Mesendoderm (in vitro differentiated cells): ENCODE data around the gene POLR1C.

Experiments
- DNase-seq: peaks from one replicate; pipeline ENCODE4 v3.0.0; 2013
- H2AK5ac ChIP-seq: 2 replicates; pipeline ENCODE4 v1.6.1; 2013; ENCODE audit warnings: low read length, inconsistent platforms
- H2BK120ac ChIP-seq: 2 replicates; pipeline ENCODE4 v1.6.1; 2013; ENCODE audit warnings: low read depth, mild to moderate bottlenecking, low read length, moderate library complexity, mixed read lengths
- H2BK15ac ChIP-seq: replicated peaks from 2 replicates; pipeline ENCODE4 v1.6.1; 2013; ENCODE audit warnings: low read depth, mild to moderate bottlenecking, moderate library complexity
- H2BK5ac ChIP-seq: 2 replicates; pipeline ENCODE4 v1.6.1; 2013; ENCODE audit warnings: low read length, inconsistent platforms
- H3K18ac ChIP-seq: 2 replicates; pipeline ENCODE4 v1.6.1; 2013; ENCODE audit warnings: mild to moderate bottlenecking, low read length, mixed read lengths
- H3K23ac ChIP-seq: one replicate; pipeline ENCODE4 v1.6.1; 2013; ENCODE audit warnings: low read length
- H3K27ac ChIP-seq: 2 replicates; pipeline ENCODE4 v1.5.1; 2013; ENCODE audit warnings: low read depth, mild to moderate bottlenecking, inconsistent platforms, low read length, moderate library complexity
- H3K27me3 ChIP-seq: 2 replicates; pipeline ENCODE4 v1.6.1; 2013; ENCODE audit warnings: low read length, control low read depth, mild to moderate bottlenecking, inconsistent platforms; ENCODE audit not compliant: insufficient read depth, poor library complexity
- H3K36me3 ChIP-seq: 2 replicates; pipeline ENCODE4 v1.6.1; 2013; ENCODE audit warnings: low read length, inconsistent platforms; ENCODE audit not compliant: control insufficient read depth, insufficient read depth
- H3K4ac ChIP-seq: one replicate; pipeline ENCODE4 v1.6.1; 2013; ENCODE audit warnings: low read depth, mild to moderate bottlenecking, low read length, moderate library complexity
- H3K4me1 ChIP-seq: 2 replicates; pipeline ENCODE4 v1.6.1; 2013; ENCODE audit warnings: low read depth, low read length, inconsistent platforms; ENCODE audit not compliant: control insufficient read depth
- H3K4me2 ChIP-seq: 2 replicates; pipeline ENCODE4 v1.6.1; 2013; ENCODE audit warnings: low read length
- H3K4me3 ChIP-seq: 2 replicates; pipeline ENCODE4 v1.5.1; 2013; ENCODE audit warnings: mild to moderate bottlenecking, low read length
- H3K56ac ChIP-seq: one replicate; pipeline ENCODE4 v1.6.1; 2013; ENCODE audit warnings: low read length
- H3K79me1 ChIP-seq: 2 replicates; pipeline ENCODE4 v1.6.1; 2013; ENCODE audit warnings: low read length, inconsistent platforms
- H3K79me2 ChIP-seq: 2 replicates; pipeline ENCODE4 v1.6.1; 2013; ENCODE audit warnings: mild to moderate bottlenecking, low read length; ENCODE audit not compliant: control insufficient read depth, insufficient read depth
- H3K9ac ChIP-seq: 2 replicates; pipeline ENCODE4 v1.6.1; 2013; ENCODE audit warnings: low read length, inconsistent platforms
- H4K5ac ChIP-seq: one replicate; pipeline ENCODE4 v1.6.1; 2013; ENCODE audit warnings: low read length
- H4K8ac ChIP-seq: one replicate; pipeline ENCODE4 v1.6.1; 2013; ENCODE audit warnings: low read depth, mild to moderate bottlenecking, control low read depth, low read length, moderate library complexity
- WGBS: extraction: QIAGEN DNeasy Blood & Tissue Kit; methylation state at CpG from one replicate; pipeline ENCODE4 v1.1.7; 2013; ENCODE audit warnings: low lambda C conversion rate, missing lambda C conversion rate; ENCODE audit not compliant: insufficient coverage; ENCODE audit errors: extremely low coverage; 5-methylcytosine and 5-hydroxymethylcytosine counted together

Gene POLR1C

GRCh38 chr6:43490523-43490939 lies 26.4 kb upstream of the POLR1C start:
- H2BK5ac ChIP-seq, result no peak overlapping the region
- no peak overlapping the region for H3K23ac ChIP-seq
- H2BK15ac ChIP-seq, result no peak overlapping the region
- no peak overlapping the region for H3K4ac ChIP-seq
- H3K79me2 ChIP-seq, result peaks cover 24% of the 10 kb centered on the region
- no peak overlapping the region for H2AK5ac ChIP-seq
- DNase-seq, result no peak
- H3K4me3 ChIP-seq, result no peak overlapping the region
- no peak overlapping the region for H3K27ac ChIP-seq
- H3K27me3 ChIP-seq, result no peaks in the 10 kb centered on the region
- peaks cover 35% of the 10 kb centered on the region for H3K79me1 ChIP-seq
- H3K36me3 ChIP-seq, result peaks cover under 1% of the 10 kb centered on the region
- H3K4me1 ChIP-seq, result no peaks in the 10 kb centered on the region
- no peak overlapping the region for H4K8ac ChIP-seq
- no CpG with 5 or more reads among the region's 6 CpGs for WGBS
- no peak overlapping the region for H2BK120ac ChIP-seq
- no peak overlapping the region for H3K18ac ChIP-seq
- no peak overlapping the region for H3K9ac ChIP-seq
- H3K4me2 ChIP-seq, result no peak overlapping the region
- H3K56ac ChIP-seq, result no peak overlapping the region
- no peak overlapping the region for H4K5ac ChIP-seq

GRCh38 chr6:43491750-43492661 lies 24.9 kb upstream of the POLR1C start:
- H3K27ac ChIP-seq, result no peak overlapping the region
- no peak overlapping the region for H4K5ac ChIP-seq
- no peak overlapping the region for H2AK5ac ChIP-seq
- no CpG with 5 or more reads among the region's 10 CpGs for WGBS
- peaks cover 2% of the 10 kb centered on the region for H3K4me1 ChIP-seq
- no peak overlapping the region for H3K23ac ChIP-seq
- H3K4ac ChIP-seq, result no peak overlapping the region
- H3K27me3 ChIP-seq, result no peaks in the 10 kb centered on the region
- H3K79me1 ChIP-seq, result peaks cover 31% of the 10 kb centered on the region
- no peak overlapping the region for H3K4me3 ChIP-seq
- H2BK120ac ChIP-seq, result no peak overlapping the region
- no peaks in the 10 kb centered on the region for H3K36me3 ChIP-seq
- no peak for DNase-seq
- H2BK5ac ChIP-seq, result no peak overlapping the region
- H3K56ac ChIP-seq, result no peak overlapping the region
- H3K79me2 ChIP-seq, result peaks cover 21% of the 10 kb centered on the region
- H2BK15ac ChIP-seq, result no peak overlapping the region
- H4K8ac ChIP-seq, result no peak overlapping the region
- H3K9ac ChIP-seq, result no peak overlapping the region
- H3K18ac ChIP-seq, result no peak overlapping the region
- no peak overlapping the region for H3K4me2 ChIP-seq

- H3K36me3 ChIP-seq, result no peaks in the 10 kb centered on the region
- no peak for DNase-seq
- H2AK5ac ChIP-seq, result no peak overlapping the region
- H3K79me1 ChIP-seq, result peaks cover 31% of the 10 kb centered on the region
- peaks cover 7% of the 10 kb centered on the region for H3K4me1 ChIP-seq
- no peak overlapping the region for H3K4me2 ChIP-seq
- H3K9ac ChIP-seq, result no peak overlapping the region
- no peak overlapping the region for H4K5ac ChIP-seq
- no peak overlapping the region for H3K23ac ChIP-seq
- H2BK5ac ChIP-seq, result no peak overlapping the region
- H4K8ac ChIP-seq, result no peak overlapping the region
- H3K4ac ChIP-seq, result no peak overlapping the region
- no peak overlapping the region for H2BK15ac ChIP-seq
- no peak overlapping the region for H3K27ac ChIP-seq
- H3K4me3 ChIP-seq, result no peak overlapping the region
- no CpG with 5 or more reads among the region's 3 CpGs for WGBS
- H2BK120ac ChIP-seq, result no peak overlapping the region
- no peaks in the 10 kb centered on the region for H3K27me3 ChIP-seq
- no peak overlapping the region for H3K56ac ChIP-seq
- no peak overlapping the region for H3K18ac ChIP-seq
- peaks cover 19% of the 10 kb centered on the region for H3K79me2 ChIP-seq
These were observed 24.2 kb upstream of the POLR1C start for GRCh38 chr6:43492673-43493072.

GRCh38 chr6:43493230-43493629 lies 23.7 kb upstream of the POLR1C start:
- Histone ChIP-seq H2BK5ac (no peak overlapping the region), H4K5ac (no peak overlapping the region), H2BK120ac (no peak overlapping the region), H3K4me2 (no peak overlapping the region), H3K4ac (no peak overlapping the region), H3K9ac (no peak overlapping the region), H3K79me2 (peaks cover 19% of the 10 kb centered on the region), H2AK5ac (no peak overlapping the region), H3K27ac (no peak overlapping the region), H3K79me1 (peaks cover 31% of the 10 kb centered on the region), H4K8ac (no peak overlapping the region), H3K18ac (no peak overlapping the region), H3K56ac (no peak overlapping the region), H3K36me3 (no peaks in the 10 kb centered on the region), H3K4me1 (peaks cover 7% of the 10 kb centered on the region), H3K4me3 (no peak overlapping the region), H3K23ac (no peak overlapping the region), H2BK15ac (no peak overlapping the region), H3K27me3 (no peaks in the 10 kb centered on the region)
- DNase-seq, result no peak
- no CpG with 5 or more reads among the region's 2 CpGs for WGBS

GRCh38 chr6:43493833-43494232 lies 23.1 kb upstream of the POLR1C start:
- H2BK15ac ChIP-seq, result no peak overlapping the region
- H2BK120ac ChIP-seq, result no peak overlapping the region
- peaks cover 19% of the 10 kb centered on the region for H3K79me2 ChIP-seq
- no peak overlapping the region for H3K56ac ChIP-seq
- no peak for DNase-seq
- H3K36me3 ChIP-seq, result no peaks in the 10 kb centered on the region
- H3K4me1 ChIP-seq, result peaks cover 7% of the 10 kb centered on the region
- no peak overlapping the region for H3K18ac ChIP-seq
- no peak overlapping the region for H4K8ac ChIP-seq
- H2AK5ac ChIP-seq, result no peak overlapping the region
- H2BK5ac ChIP-seq, result no peak overlapping the region
- no peak overlapping the region for H3K4me2 ChIP-seq
- no peak overlapping the region for H3K9ac ChIP-seq
- no peak overlapping the region for H3K27ac ChIP-seq
- H3K79me1 ChIP-seq, result peaks cover 31% of the 10 kb centered on the region
- H3K4ac ChIP-seq, result no peak overlapping the region
- no CpG with 5 or more reads among the region's 7 CpGs for whole genome bisulfite sequencing
- no peak overlapping the region for H4K5ac ChIP-seq
- no peak overlapping the region for H3K4me3 ChIP-seq
- no peak overlapping the region for H3K23ac ChIP-seq
- H3K27me3 ChIP-seq, result no peaks in the 10 kb centered on the region
